ENCODE data around the gene INMT. TPM values are rescaled to one million over a fixed set of nuclear protein-coding genes. Genes with fewer than 3 reads are reported as not detected.

INMT gene
- total and polyA plus RNA-seq, 7 donors = 3.7 to 39.6 (median 9.6) TPM

DNA sequence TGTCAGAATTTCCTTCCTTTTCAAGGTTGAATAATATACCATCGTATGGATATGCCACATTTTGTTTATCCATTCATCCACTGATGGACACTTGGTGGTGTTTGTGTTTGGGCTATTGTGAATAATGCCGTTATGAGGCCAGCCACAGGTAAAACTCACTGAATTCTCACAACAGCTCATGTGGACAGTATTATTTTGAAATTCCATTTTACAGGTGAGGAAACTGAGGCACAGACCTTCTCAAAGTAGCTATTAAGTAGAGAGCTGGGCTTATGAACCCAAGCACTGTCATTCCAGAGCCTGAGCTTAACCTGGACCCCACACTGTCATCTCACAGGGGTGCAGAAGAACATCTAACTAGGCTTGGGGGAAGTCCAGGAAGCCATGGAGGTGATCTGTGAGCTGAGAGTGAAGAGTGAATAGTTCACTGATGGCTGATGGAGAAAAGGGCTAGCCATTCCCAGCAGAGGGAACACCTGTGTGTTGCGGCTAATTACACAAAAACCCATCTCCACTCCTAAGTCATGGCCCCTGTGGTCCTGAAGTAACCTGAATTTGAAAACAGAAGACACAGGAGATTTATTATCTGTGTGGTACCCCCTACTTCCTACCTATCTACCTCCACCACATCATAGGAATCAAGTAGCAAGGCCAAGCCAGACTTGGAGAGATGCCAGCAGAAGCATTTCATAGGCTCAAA lies 8.7 kb downstream of the INMT start:
- Histone ChIP-seq H3K27ac (peak overlapping the region in 1 of 4 donors; percentile 41), H3K27me3 (no peaks in the 10 kb centered on the region), H3K4me1 (peaks cover 0 to 48% (median 41%) of the 10 kb centered on the region in 4 donors), H3K4me3 (no peak overlapping the region), H3K36me3 (no peaks in the 10 kb centered on the region), H3K9me3 (no peaks in the 10 kb centered on the region)
- peak; percentile 67 for DNase-seq
- intact Hi-C loops (cut with DNase I) = no loop called here
- TF ChIP-seq POLR2AphosphoS5 (IDR thresholded peaks at IDR 0.05) (no peak), EP300 (IDR thresholded peaks at IDR 0.05) (no peak), POLR2A (IDR thresholded peaks at IDR 0.05) (no peak), CTCF (IDR thresholded peaks at IDR 0.05) (no peak)
- 95% methylated on average over 3 of the region's 3 CpGs for WGBS, 2 donors

GRCh38 chr7:30761214-30762156 lies 9.6 kb downstream of the INMT start:
- Histone ChIP-seq H3K4me3 (no peak overlapping the region), H3K9me3 (no peaks in the 10 kb centered on the region), H3K27me3 (no peaks in the 10 kb centered on the region), H3K4me1 (peaks cover 0 to 44% (median 38%) of the 10 kb centered on the region in 4 donors), H3K27ac (peak overlapping the region in 1 of 4 donors; percentile 41), H3K36me3 (no peaks in the 10 kb centered on the region)
- TF ChIP-seq EP300 (IDR thresholded peaks at IDR 0.05) (no peak), POLR2A (IDR thresholded peaks at IDR 0.05) (no peak)
- DNase-seq = no peak
- WGBS, 2 donors = 80 to 83% methylated on average over 13 of the region's 13 CpGs
- intact Hi-C loops (cut with DNase I) = no loop called here

DNA sequence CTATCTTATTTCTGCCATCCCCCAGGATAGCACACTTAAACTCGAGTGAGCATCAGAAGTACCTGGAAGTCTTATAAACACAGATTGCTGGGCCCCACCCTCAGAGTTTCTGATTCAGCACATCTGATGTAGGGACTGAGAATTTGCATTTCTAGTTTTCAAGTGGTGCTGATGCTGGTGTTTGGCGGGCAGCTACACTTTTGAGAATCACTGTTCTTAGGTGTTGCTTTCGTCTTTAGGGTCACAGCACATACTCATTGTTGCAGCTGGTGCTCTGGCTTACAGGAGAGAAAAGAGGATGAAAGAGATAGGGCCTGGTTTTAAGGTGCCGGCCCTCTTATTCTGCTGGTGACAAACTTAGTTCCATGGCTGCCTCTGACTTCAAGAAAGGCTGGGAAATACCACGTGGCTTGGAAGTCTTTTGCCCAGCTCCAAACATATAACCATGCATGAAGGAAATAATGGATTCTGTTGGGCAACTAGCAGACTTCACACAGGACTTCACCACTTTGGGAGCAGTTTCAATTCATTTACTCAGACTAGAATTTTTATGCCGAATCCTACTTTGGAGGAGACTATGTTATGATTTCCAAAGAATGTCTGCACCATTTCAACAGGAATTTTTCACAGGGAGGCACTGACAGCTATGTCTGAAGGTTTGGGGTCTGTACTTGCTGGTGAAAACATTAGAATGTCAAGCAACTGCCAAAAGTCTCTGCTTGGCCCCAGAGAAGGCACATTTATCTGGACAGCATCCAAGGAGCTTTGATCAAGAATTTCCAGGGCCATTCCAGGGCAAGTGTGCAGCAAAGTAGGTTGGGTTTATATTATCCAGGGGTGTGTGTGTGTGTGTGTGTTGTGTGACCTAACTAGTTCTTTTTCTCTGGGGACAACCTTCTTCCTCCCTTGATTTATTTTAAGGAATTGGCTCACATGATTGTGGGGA lies 12.4 kb downstream of the INMT start:
- Histone ChIP-seq H3K27ac (peak overlapping the region; percentile 55 to 72 (median 66)), H3K4me3 (no peak overlapping the region), H3K9me3 (no peaks in the 10 kb centered on the region), H3K4me1 (peaks cover 0 to 35% (median 27%) of the 10 kb centered on the region in 4 donors), H3K27me3 (no peaks in the 10 kb centered on the region), H3K36me3 (no peaks in the 10 kb centered on the region)
- DNase-seq = peak; percentile 61
- WGBS, 2 donors = 78 to 82% methylated on average over 6 of the region's 6 CpGs
- no peak for TF ChIP-seq POLR2A (IDR thresholded peaks at IDR 0.05)
- TF ChIP-seq CTCF (IDR thresholded peaks at IDR 0.05) = no peak
- TF ChIP-seq POLR2AphosphoS5 (IDR thresholded peaks at IDR 0.05) = peak in 3 of 4 donors; percentile 25 to 69 (median 62)
- peak in 1 of 4 donors; percentile 33 for TF ChIP-seq EP300 (IDR thresholded peaks at IDR 0.05)
- intact Hi-C loops (cut with DNase I) = no loop called here

DNA sequence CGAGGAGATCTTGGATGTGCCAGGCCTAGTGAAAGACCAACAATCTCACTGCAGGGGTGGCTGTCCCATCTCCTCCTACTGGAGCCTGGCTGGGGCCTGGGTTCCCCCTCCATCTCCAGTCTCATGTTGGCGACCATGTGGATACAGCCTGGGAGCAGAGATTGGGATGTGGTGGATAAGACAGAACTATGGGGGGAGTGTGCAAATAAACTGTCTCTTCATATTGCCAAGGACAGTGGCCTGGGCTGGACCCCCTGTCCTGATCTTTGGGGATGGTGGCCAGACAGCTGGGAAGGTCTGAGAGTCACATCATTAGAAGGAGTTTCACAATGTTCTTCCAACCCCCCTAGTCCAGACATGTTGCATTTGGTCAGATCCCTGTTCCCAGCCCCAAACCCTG lies 13.5 kb downstream of the INMT start:
- H3K9me3 ChIP-seq = no peaks in the 10 kb centered on the region
- intact Hi-C loops (cut with DNase I) = no loop called here
- no peak overlapping the region for H3K4me3 ChIP-seq
- H3K27ac ChIP-seq = peak overlapping the region; percentile 55 to 72 (median 66)
- no peak for TF ChIP-seq POLR2AphosphoS5 (IDR thresholded peaks at IDR 0.05)
- TF ChIP-seq EP300 (IDR thresholded peaks at IDR 0.05) = no peak
- no peak for TF ChIP-seq CTCF (IDR thresholded peaks at IDR 0.05)
- TF ChIP-seq POLR2A (IDR thresholded peaks at IDR 0.05) = no peak
- peaks cover 0 to 36% (median 29%) of the 10 kb centered on the region in 4 donors for H3K4me1 ChIP-seq
- WGBS, 2 donors = 92 to 93% methylated on average over 2 of the region's 2 CpGs
- DNase-seq = peak; percentile 43
- H3K27me3 ChIP-seq = no peaks in the 10 kb centered on the region
- H3K36me3 ChIP-seq = no peaks in the 10 kb centered on the region
